HuH-7.5 (cell line): ENCODE data around the gene CDKAL1.
"Not testable (repeated sequence)": the region's sequence is repeated elsewhere in the genome, so short reads cannot be mapped to it uniquely, and the experiment has no call there.

Experiments
- DNase-seq: peaks from one replicate; pipeline ENCODE4 v3.0.0; 2011; ENCODE audit warnings: low spot score

Gene CDKAL1

GRCh38 chr6:20879526-20879925 lies 345.3 kb downstream of the CDKAL1 start:
- no peak for DNase-seq

- no peak for DNase-seq
These were observed 347.1 kb downstream of the CDKAL1 start for GRCh38 chr6:20881365-20881764.

GRCh38 chr6:20882014-20882413 lies 347.8 kb downstream of the CDKAL1 start:
- no peak for DNase-seq

- no peak for DNase-seq
These were observed 350.8 kb downstream of the CDKAL1 start for GRCh38 chr6:20885076-20885475.

GRCh38 chr6:20891161-20891560 lies 356.9 kb downstream of the CDKAL1 start:
- no peak for DNase-seq

GRCh38 chr6:20892365-20892764 lies 358.1 kb downstream of the CDKAL1 start:
- no peak for DNase-seq

GRCh38 chr6:20893412-20893811 lies 359.2 kb downstream of the CDKAL1 start:
- DNase-seq: no peak

GRCh38 chr6:20900389-20901160 lies 366.3 kb downstream of the CDKAL1 start:
- DNase-seq: no peak

GRCh38 chr6:20905377-20905776 lies 371.1 kb downstream of the CDKAL1 start:
- DNase-seq: no peak

- no peak for DNase-seq
These were observed 372.7 kb downstream of the CDKAL1 start for GRCh38 chr6:20906945-20907344.

- DNase-seq: no peak
These were observed 373.3 kb downstream of the CDKAL1 start for GRCh38 chr6:20907486-20908071.

- no peak for DNase-seq
These were observed 375.4 kb downstream of the CDKAL1 start for GRCh38 chr6:20909621-20910020.

- no peak for DNase-seq
These were observed 377.5 kb downstream of the CDKAL1 start for GRCh38 chr6:20911712-20912111.

GRCh38 chr6:20915156-20915555 lies 380.9 kb downstream of the CDKAL1 start:
- no peak for DNase-seq

- no peak for DNase-seq
These were observed 381.4 kb downstream of the CDKAL1 start for GRCh38 chr6:20915626-20916025.

- DNase-seq: no peak
These were observed 381.8 kb downstream of the CDKAL1 start for GRCh38 chr6:20916086-20916485.

- DNase-seq: no peak
These were observed 384.6 kb downstream of the CDKAL1 start for GRCh38 chr6:20918868-20919267.

- DNase-seq: no peak
These were observed 385.6 kb downstream of the CDKAL1 start for GRCh38 chr6:20919677-20920385.

GRCh38 chr6:20921578-20921977 lies 387.3 kb downstream of the CDKAL1 start:
- no peak for DNase-seq

GRCh38 chr6:20922743-20923142 lies 388.5 kb downstream of the CDKAL1 start:
- no peak for DNase-seq

- not testable (repeated sequence) for DNase-seq
These were observed 389.8 kb downstream of the CDKAL1 start for GRCh38 chr6:20924094-20924493.

GRCh38 chr6:20924911-20925543 lies 390.8 kb downstream of the CDKAL1 start:
- no peak for DNase-seq
